Chondrocyte (in vitro differentiated cells): ENCODE measurements around the gene GBP1. TPM values are rescaled to one million over a fixed set of nuclear protein-coding genes. Genes with fewer than 3 reads are reported as not detected.
"Not testable (repeated sequence)": the region's sequence is repeated elsewhere in the genome, so short reads cannot be mapped to it uniquely, and the experiment has no call there.

Experiments
- DNase-seq: peaks from one replicate; pipeline ENCODE4 v3.0.0; 2021; ENCODE audit warnings: mixed read lengths, low spot score
- H3K27ac Mint-ChIP-seq: one replicate; pipeline ENCODE4 v1.8.0; 2021; ENCODE audit warnings: mild to moderate bottlenecking, moderate library complexity, mixed read lengths; ENCODE audit not compliant: unreplicated experiment
- H3K27me3 Mint-ChIP-seq: 2 replicates; pipeline ENCODE4 v1.8.0; 2021; ENCODE audit warnings: low read depth, mixed read lengths
- H3K36me3 Mint-ChIP-seq: 2 replicates; pipeline ENCODE4 v1.8.0; 2021; ENCODE audit warnings: low read depth, mixed read lengths
- H3K4me1 Mint-ChIP-seq: 2 replicates; pipeline ENCODE4 v1.8.0; 2021; ENCODE audit warnings: low read depth, mild to moderate bottlenecking, mixed read lengths
- H3K4me3 Mint-ChIP-seq: one replicate; pipeline ENCODE4 v1.8.0; 2021; ENCODE audit warnings: mild to moderate bottlenecking, moderate library complexity, mixed read lengths; ENCODE audit not compliant: unreplicated experiment
- H3K9me3 Mint-ChIP-seq: 2 replicates; pipeline ENCODE4 v1.8.0; 2021; ENCODE audit warnings: low read depth, mixed read lengths
- CTCF ChIP-seq: fragments of 200-600 bp; sonication (generic); IDR thresholded peaks from 2 replicates; pipeline ENCODE4 v1.5.0; 2021; ENCODE audit warnings: antibody characterized with exemption, mild to moderate bottlenecking, moderate library complexity
- total RNA-seq: library from RNA; stranded (reverse); gene quantifications from 3 replicates; pipeline ENCODE4 v1.2.1, GENCODE V29; 2021

The GBP1 gene
- total RNA-seq, 1 donor from 2014 or later: 12.9 TPM

DNA sequence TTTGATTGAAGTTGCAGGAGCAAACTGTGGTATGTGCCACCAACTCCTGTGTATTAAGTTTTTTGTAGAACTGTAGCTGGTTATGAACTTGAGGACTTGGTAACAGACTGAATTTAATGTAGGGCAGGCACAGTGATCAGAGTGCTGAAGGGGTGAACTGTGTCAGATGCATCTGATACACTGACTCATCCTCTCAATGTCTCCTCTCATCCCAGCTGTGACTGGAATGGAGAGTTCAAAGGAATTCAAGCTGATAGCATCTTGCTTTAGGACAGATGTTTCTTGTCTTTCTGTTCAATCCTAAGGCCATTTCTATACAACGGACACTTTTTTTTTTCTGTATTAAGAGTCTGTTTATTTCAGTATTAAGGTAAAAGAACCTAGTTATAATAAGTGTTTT lies 25.0 kb upstream of the GBP1 start:
- H3K4me1 Mint-ChIP-seq: no peaks in the 10 kb centered on the region
- H3K9me3 Mint-ChIP-seq: no peaks in the 10 kb centered on the region
- H3K4me3 Mint-ChIP-seq: no peak overlapping the region
- DNase-seq: no peak
- peaks cover 1% of the 10 kb centered on the region for H3K27me3 Mint-ChIP-seq
- TF ChIP-seq CTCF: no peak
- no peaks in the 10 kb centered on the region for H3K36me3 Mint-ChIP-seq
- no peak overlapping the region for H3K27ac Mint-ChIP-seq

DNA sequence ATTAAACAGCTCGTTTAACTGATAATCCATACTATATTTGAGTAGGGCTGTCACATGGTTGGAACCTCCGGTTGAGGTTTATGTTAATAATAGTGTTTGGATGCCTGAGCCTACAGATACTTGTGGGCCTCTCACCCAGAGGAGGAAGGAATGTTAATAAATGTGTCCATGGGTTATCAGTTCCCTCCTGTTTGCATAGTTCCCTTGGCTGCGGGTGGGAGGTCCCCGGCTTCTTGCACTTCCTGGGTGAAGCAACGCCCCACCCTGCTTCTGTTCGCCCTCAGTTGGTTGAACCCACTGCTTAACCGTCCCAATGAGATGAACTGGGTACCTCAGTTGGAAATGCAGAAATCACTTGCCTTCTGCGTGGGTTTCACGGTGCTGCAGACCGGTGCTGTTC lies 23.6 kb upstream of the GBP1 start:
- Mint-ChIP-seq H3K9me3 (no peaks in the 10 kb centered on the region), H3K27me3 (peaks cover 4% of the 10 kb centered on the region), H3K27ac (no peak overlapping the region), H3K36me3 (no peaks in the 10 kb centered on the region), H3K4me3 (no peak overlapping the region), H3K4me1 (no peaks in the 10 kb centered on the region)
- no peak for TF ChIP-seq CTCF
- DNase-seq: no peak

DNA sequence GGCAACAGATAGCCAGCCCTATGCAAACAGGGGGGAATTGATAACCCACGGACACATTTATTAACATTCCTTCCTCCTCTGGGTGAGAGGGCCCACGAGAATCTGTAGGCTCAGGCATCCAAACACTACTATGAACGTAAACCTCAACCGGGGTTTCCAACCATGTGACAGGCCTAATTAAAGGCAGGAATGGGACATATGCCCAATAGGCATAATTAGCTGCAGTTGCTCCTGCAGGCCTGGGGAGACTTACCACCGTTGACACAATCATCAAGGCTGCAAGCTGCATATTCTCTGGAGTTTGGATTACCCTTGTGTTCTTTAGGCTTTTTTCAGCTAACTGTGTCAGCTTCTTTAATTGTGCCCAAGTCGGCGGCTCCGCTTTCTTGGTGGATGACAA lies 22.2 kb upstream of the GBP1 start:
- H3K4me1 Mint-ChIP-seq: no peaks in the 10 kb centered on the region
- H3K27ac Mint-ChIP-seq: no peak overlapping the region
- no peak overlapping the region for H3K4me3 Mint-ChIP-seq
- no peaks in the 10 kb centered on the region for H3K36me3 Mint-ChIP-seq
- H3K27me3 Mint-ChIP-seq: peaks cover 4% of the 10 kb centered on the region
- DNase-seq: no peak
- no peaks in the 10 kb centered on the region for H3K9me3 Mint-ChIP-seq
- TF ChIP-seq CTCF: no peak

DNA sequence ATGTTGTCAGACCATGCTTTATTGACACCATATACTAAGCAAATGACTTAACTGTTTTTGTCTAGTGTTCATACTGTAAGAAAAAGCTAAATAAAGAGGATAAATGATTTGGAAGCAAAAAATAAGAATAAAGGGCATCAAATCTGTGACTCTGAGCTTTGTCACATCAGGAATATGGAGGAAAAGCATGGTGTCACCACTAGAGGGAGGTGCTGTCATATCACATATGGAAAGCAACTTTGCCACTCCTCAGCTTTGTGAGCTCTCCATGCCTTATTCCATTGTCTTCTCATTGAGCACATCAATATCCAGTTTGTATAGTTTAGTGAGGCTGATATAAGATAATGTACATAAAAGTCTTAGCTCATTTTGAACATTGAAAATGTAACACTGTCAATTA lies 20.8 kb upstream of the GBP1 start:
- DNase-seq: no peak
- H3K4me3 Mint-ChIP-seq: no peak overlapping the region
- H3K9me3 Mint-ChIP-seq: no peaks in the 10 kb centered on the region
- TF ChIP-seq CTCF: no peak
- no peaks in the 10 kb centered on the region for H3K4me1 Mint-ChIP-seq
- H3K36me3 Mint-ChIP-seq: no peaks in the 10 kb centered on the region
- H3K27ac Mint-ChIP-seq: no peak overlapping the region
- H3K27me3 Mint-ChIP-seq: peaks cover 4% of the 10 kb centered on the region

GRCh38 chr1:89081005-89081404 lies 16.0 kb upstream of the GBP1 start:
- no peaks in the 10 kb centered on the region for H3K4me1 Mint-ChIP-seq
- H3K27ac Mint-ChIP-seq: no peak overlapping the region
- no peak for DNase-seq
- H3K36me3 Mint-ChIP-seq: peaks cover 2% of the 10 kb centered on the region
- H3K4me3 Mint-ChIP-seq: no peak overlapping the region
- H3K27me3 Mint-ChIP-seq: peaks cover 4% of the 10 kb centered on the region
- H3K9me3 Mint-ChIP-seq: peaks cover 17% of the 10 kb centered on the region
- TF ChIP-seq CTCF: no peak

DNA sequence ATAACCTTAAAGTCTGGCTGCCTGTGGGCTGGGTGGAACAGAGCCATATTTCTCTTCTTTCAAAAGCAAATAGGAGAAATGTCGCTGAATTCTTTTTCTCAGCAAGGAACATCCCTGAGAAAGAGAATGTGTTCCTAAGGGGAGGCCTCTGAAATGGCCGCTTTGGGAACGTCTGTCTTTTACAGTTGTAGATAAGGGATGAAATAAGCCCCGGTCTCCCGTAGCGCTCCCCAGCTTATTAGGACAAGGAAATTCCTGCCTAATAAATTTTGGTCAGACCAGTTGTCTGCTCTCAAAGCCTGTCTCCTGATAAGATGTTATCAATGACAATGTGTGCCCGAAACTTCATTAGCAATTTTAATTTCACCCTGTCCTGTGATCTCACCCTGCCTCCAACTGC lies 15.1 kb upstream of the GBP1 start:
- not testable (repeated sequence) for H3K27ac Mint-ChIP-seq, H3K4me1 Mint-ChIP-seq, H3K36me3 Mint-ChIP-seq, H3K27me3 Mint-ChIP-seq, H3K4me3 Mint-ChIP-seq, DNase-seq
- H3K9me3 Mint-ChIP-seq: peaks cover 24% of the 10 kb centered on the region

DNA sequence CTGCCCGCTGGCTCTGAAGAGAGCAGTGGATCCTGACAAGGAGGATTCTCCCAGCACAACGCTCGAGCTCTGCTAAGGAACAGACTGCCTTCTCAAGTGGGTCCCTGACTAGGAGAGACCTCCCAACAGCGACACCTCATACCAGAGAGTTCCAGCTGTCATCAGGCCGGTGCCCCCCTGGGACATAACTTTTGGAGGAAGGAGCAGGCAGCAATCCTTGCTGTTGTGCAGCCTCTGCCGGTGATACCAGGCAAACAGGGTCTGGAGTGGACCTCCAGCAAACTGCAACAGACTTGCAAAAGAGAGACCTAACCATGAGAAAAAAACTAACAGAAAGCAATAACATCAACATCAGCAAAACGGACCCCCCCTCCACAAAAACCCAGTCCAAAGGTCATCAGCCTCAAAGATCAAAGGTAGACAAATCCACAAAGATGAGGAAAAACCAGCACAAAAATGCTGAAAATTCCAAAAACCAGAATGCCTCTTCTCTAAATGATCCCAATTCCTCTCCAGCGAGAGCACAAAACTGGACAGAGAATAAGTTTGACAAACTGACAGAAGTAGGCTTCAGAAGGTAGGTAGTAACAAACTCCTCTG lies 7.6 kb upstream of the GBP1 start:
- not testable (repeated sequence) for H3K4me1 Mint-ChIP-seq, H3K27ac Mint-ChIP-seq, DNase-seq, H3K27me3 Mint-ChIP-seq, H3K4me3 Mint-ChIP-seq, H3K36me3 Mint-ChIP-seq
- peaks cover 32% of the 10 kb centered on the region for H3K9me3 Mint-ChIP-seq
